ENCODE results near the gene TMEM190.

- TF ChIP-seq, protein P1, sequence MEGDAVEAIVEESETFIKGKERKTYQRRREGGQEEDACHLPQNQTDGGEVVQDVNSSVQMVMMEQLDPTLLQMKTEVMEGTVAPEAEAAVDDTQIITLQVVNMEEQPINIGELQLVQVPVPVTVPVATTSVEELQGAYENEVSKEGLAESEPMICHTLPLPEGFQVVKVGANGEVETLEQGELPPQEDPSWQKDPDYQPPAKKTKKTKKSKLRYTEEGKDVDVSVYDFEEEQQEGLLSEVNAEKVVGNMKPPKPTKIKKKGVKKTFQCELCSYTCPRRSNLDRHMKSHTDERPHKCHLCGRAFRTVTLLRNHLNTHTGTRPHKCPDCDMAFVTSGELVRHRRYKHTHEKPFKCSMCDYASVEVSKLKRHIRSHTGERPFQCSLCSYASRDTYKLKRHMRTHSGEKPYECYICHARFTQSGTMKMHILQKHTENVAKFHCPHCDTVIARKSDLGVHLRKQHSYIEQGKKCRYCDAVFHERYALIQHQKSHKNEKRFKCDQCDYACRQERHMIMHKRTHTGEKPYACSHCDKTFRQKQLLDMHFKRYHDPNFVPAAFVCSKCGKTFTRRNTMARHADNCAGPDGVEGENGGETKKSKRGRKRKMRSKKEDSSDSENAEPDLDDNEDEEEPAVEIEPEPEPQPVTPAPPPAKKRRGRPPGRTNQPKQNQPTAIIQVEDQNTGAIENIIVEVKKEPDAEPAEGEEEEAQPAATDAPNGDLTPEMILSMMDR (IDR thresholded peaks at IDR 0.05 in 2 of 3, conservative IDR thresholded peaks at IDR 0.05 in 1 of 3; ENCODE audit: borderline replicate concordance in 1 of 3, insufficient read depth in 1 of 3, low read depth in 2 of 3, low read length in 2 of 3), result no peak
- TF ChIP-seq EZH2 (IDR thresholded peaks at IDR 0.05), result no peak
- TF ChIP-seq, protein P2, sequence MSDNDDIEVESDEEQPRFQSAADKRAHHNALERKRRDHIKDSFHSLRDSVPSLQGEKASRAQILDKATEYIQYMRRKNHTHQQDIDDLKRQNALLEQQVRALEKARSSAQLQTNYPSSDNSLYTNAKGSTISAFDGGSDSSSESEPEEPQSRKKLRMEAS (IDR thresholded peaks at IDR 0.05), result no peak
- TF ChIP-seq YY1 (IDR thresholded peaks at IDR 0.05; ENCODE audit: extremely low read depth, insufficient replicate concordance, low read depth, low read length), result no peak
- TF ChIP-seq POLR2A (IDR thresholded peaks at IDR 0.05; ENCODE audit: borderline replicate concordance, extremely low read depth, insufficient read depth, insufficient read length), result no peak
- no peak for TF ChIP-seq POLR2AphosphoS5 (IDR thresholded peaks at IDR 0.05; ENCODE audit: low read depth, low read length)
- no peak for TF ChIP-seq TCF7L2 (IDR thresholded peaks at IDR 0.05; ENCODE audit: borderline replicate concordance, extremely low read depth, insufficient read depth, insufficient read length)
- TF ChIP-seq JUND (IDR thresholded peaks at IDR 0.05), result no peak
- TF ChIP-seq RAD21 (IDR thresholded peaks at IDR 0.05; ENCODE audit: low read depth), result no peak
- TF ChIP-seq EZH2phosphoT487 (IDR thresholded peaks at IDR 0.05; ENCODE audit: borderline replicate concordance), result no peak
Measured at GRCh38 chr19:55360902-55361301, 15.7 kb upstream of the TMEM190 start.
